Duodenal mucosa (tissue), 2 donors: Measurements from ENCODE around the gene UBAC2.

Experiments
- H3K27ac ChIP-seq: one replicate; pipeline ENCODE4 v1.7.0; 2013; ENCODE audit warnings: low read depth, low read length
- H3K27me3 ChIP-seq, 2 donors: one replicate each; pipeline ENCODE4 v1.7.0; 2013; ENCODE audit warnings: low read length in 2 of 2, control low read depth in 1 of 2; ENCODE audit not compliant: insufficient read depth in 2 of 2, control insufficient read depth in 1 of 2
- H3K36me3 ChIP-seq, 2 donors: one replicate each; pipeline ENCODE4 v1.7.0; 2013; ENCODE audit warnings: low read length in 2 of 2, control low read depth in 1 of 2; ENCODE audit not compliant: insufficient read depth in 2 of 2, control insufficient read depth in 1 of 2
- H3K4me1 ChIP-seq, 2 donors: one replicate each; pipeline ENCODE4 v1.7.0; 2013; ENCODE audit warnings: low read length in 2 of 2, control low read depth in 1 of 2; ENCODE audit not compliant: insufficient read depth in 2 of 2, control insufficient read depth in 1 of 2
- H3K4me3 ChIP-seq, 2 donors: one replicate each; pipeline ENCODE4 v1.7.0; 2013; ENCODE audit warnings: low read length in 2 of 2, low read depth in 1 of 2
- H3K9ac ChIP-seq, 2 donors: one replicate each; pipeline ENCODE4 v1.7.0; 2013; ENCODE audit warnings: low read length in 2 of 2, low read depth in 1 of 2
- H3K9me3 ChIP-seq, 2 donors: one replicate each; pipeline ENCODE4 v1.7.0; 2013; ENCODE audit warnings: low read length in 2 of 2, control low read depth in 1 of 2; ENCODE audit not compliant: control insufficient read depth in 1 of 2

UBAC2 gene

DNA sequence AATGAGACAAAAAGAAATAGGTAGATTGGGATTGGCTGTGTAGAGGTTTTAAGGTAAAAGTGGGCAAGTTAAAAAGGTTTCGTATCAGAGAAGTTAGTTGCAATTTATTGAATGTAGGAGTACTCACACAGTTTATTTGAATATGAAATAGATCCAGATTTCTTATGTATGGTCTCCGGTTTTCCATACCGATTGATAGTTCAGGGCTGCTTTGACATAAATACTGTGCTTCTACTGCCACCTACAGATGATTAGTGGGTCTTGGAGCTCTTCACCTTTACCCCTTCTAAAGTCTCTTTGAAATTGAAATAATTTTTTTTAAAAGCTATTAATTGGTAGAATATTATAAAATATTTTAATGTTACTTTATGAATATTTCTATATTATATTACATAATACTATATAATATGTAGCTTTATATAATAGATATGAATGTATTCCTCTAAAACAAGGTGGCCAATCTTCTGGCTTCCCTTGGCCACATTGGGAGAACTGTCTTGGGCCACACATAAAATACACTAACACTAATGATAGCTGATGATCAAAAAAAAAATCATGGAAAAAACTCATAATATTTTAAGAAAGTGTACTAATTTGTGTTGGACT lies 65.3 kb downstream of the UBAC2 start:
- Histone ChIP-seq H3K27ac (no peak overlapping the region), H3K4me3 (no peak overlapping the region), H3K9me3 (no peaks in the 10 kb centered on the region), H3K4me1 (peaks cover 5 to 9% of the 10 kb centered on the region in 2 donors), H3K36me3 (peaks cover 5 to 8% of the 10 kb centered on the region in 2 donors), H3K27me3 (no peaks in the 10 kb centered on the region), H3K9ac (no peak overlapping the region)

- no peaks in the 10 kb centered on the region for H3K27me3 ChIP-seq
- H3K36me3 ChIP-seq, result peaks cover 5 to 8% of the 10 kb centered on the region in 2 donors
- peaks cover 5 to 7% of the 10 kb centered on the region in 2 donors for H3K4me1 ChIP-seq
- no peaks in the 10 kb centered on the region for H3K9me3 ChIP-seq
- no peak overlapping the region for H3K4me3 ChIP-seq
- H3K27ac ChIP-seq, result no peak overlapping the region
- H3K9ac ChIP-seq, result no peak overlapping the region
Observed at GRCh38 chr13:99266827-99267226, 66.2 kb downstream of the UBAC2 start.

DNA sequence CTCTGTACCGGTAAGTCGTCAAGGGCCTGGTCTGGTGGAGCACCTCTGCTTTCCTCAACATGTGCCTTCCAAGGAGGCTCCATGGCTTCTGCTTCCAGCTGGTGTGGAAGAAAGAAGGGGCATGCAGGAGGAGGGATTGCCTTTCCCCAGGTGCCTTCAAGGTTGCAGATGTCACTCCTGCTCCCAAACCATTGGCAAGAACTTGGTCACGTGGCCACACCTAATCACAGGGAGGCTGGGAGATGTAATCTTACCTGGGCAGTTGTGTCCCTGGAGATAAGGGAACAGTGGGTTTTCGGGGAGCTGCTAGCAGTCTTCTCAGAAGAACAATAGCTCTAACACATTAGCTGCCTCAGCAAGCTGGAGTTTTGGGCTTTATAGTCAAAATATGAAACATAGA lies 67.3 kb downstream of the UBAC2 start:
- Histone ChIP-seq H3K27me3 (no peaks in the 10 kb centered on the region), H3K27ac (no peak overlapping the region), H3K9me3 (no peaks in the 10 kb centered on the region)

GRCh38 chr13:99268822-99269221 lies 68.2 kb downstream of the UBAC2 start:
- H3K4me1 ChIP-seq, result peaks cover 5 to 7% of the 10 kb centered on the region in 2 donors
- H3K9ac ChIP-seq, result no peak overlapping the region
- H3K9me3 ChIP-seq, result no peaks in the 10 kb centered on the region
- H3K4me3 ChIP-seq, result no peak overlapping the region
- peaks cover 5 to 8% of the 10 kb centered on the region in 2 donors for H3K36me3 ChIP-seq
- H3K27me3 ChIP-seq, result no peaks in the 10 kb centered on the region
- H3K27ac ChIP-seq, result no peak overlapping the region

More for the DNA sequence above, 67.3 kb downstream of the UBAC2 start:
- peaks cover 5 to 7% of the 10 kb centered on the region in 2 donors for H3K4me1 ChIP-seq
- H3K4me3 ChIP-seq, result no peak overlapping the region
- H3K9ac ChIP-seq, result no peak overlapping the region
- peaks cover 5 to 8% of the 10 kb centered on the region in 2 donors for H3K36me3 ChIP-seq

DNA sequence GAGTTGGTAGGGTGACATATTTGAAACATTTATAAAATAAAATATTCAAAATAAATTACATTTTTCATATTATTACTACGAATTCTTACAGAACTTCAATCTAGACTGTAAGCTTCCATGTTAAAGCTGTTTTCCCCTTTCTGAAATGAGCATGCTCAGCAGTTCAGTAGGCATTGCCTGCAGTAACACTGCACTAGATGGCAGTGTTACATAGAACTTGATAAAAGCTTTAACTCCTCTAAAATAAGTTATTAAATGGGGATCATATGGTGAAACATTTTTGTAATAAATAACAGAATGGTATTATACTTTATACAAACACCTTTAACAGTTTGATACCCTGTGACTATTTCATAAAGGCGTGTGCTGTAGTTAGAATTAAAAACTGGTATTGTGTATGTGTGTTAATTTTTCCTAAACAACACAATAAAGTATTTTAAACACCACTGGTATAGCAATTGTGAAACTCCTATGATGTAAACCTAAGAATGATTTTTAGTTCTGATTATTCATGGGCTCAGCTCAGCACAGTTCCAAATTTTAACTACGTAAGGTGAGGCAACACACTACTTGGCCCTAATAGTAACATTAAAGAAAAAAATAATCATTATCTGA lies 69.1 kb downstream of the UBAC2 start:
- Histone ChIP-seq H3K27ac (no peak overlapping the region), H3K27me3 (no peaks in the 10 kb centered on the region), H3K36me3 (peaks cover 5 to 8% of the 10 kb centered on the region in 2 donors), H3K9me3 (no peaks in the 10 kb centered on the region), H3K9ac (no peak overlapping the region), H3K4me1 (peaks cover 0 to 4% of the 10 kb centered on the region in 2 donors), H3K4me3 (no peak overlapping the region)

DNA sequence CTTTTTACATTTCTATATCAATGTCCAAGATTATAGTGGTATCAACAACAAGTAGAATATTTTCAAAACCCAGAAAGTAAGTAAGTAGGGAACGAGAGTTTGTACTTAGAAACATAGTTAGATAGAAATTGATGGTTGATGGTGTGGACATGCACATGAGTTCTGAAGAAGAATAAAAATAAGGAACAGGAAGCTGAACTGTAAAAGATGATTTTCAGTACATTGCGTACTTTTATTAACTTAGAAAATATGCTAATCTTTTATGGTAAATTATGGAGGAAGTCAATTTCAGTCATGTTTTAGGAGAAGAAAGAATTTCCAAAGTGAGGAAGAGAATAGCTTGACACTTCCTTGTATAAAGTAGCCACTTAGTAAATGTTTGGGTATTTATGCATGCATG lies 69.9 kb downstream of the UBAC2 start:
- H3K4me1 ChIP-seq, result peaks cover 0 to 3% of the 10 kb centered on the region in 2 donors
- no peak overlapping the region for H3K9ac ChIP-seq
- no peak overlapping the region for H3K27ac ChIP-seq

GRCh38 chr13:99271249-99271648 lies 70.6 kb downstream of the UBAC2 start:
- Histone ChIP-seq H3K36me3 (peaks cover 7 to 11% of the 10 kb centered on the region in 2 donors), H3K4me3 (no peak overlapping the region), H3K9me3 (no peaks in the 10 kb centered on the region), H3K27ac (no peak overlapping the region), H3K4me1 (no peaks in the 10 kb centered on the region), H3K9ac (no peak overlapping the region), H3K27me3 (no peaks in the 10 kb centered on the region)

More for the DNA sequence above, 69.9 kb downstream of the UBAC2 start:
- Histone ChIP-seq H3K9me3 (no peaks in the 10 kb centered on the region), H3K4me3 (no peak overlapping the region), H3K27me3 (no peaks in the 10 kb centered on the region), H3K36me3 (peaks cover 5 to 11% of the 10 kb centered on the region in 2 donors)

- Histone ChIP-seq H3K27me3 (no peaks in the 10 kb centered on the region), H3K9me3 (no peaks in the 10 kb centered on the region), H3K9ac (no peak overlapping the region), H3K36me3 (peaks cover 10 to 11% of the 10 kb centered on the region in 2 donors), H3K4me1 (no peaks in the 10 kb centered on the region), H3K27ac (no peak overlapping the region), H3K4me3 (no peak overlapping the region)
Observed at GRCh38 chr13:99272481-99272880, 71.8 kb downstream of the UBAC2 start.

- no peak overlapping the region for H3K27ac ChIP-seq
- H3K9me3 ChIP-seq, result no peaks in the 10 kb centered on the region
- H3K4me3 ChIP-seq, result no peak overlapping the region
- H3K27me3 ChIP-seq, result no peaks in the 10 kb centered on the region
- peaks cover 4 to 5% of the 10 kb centered on the region in 2 donors for H3K36me3 ChIP-seq
- no peaks in the 10 kb centered on the region for H3K4me1 ChIP-seq
- no peak overlapping the region for H3K9ac ChIP-seq
Observed at GRCh38 chr13:99273128-99273527, 72.5 kb downstream of the UBAC2 start.

GRCh38 chr13:99275093-99275469 lies 74.4 kb downstream of the UBAC2 start:
- H3K27me3 ChIP-seq, result no peaks in the 10 kb centered on the region
- H3K4me3 ChIP-seq, result no peak overlapping the region
- no peak overlapping the region for H3K27ac ChIP-seq
- H3K4me1 ChIP-seq, result peaks cover 0 to 8% of the 10 kb centered on the region in 2 donors
- H3K9ac ChIP-seq, result no peak overlapping the region
- peaks cover 5 to 10% of the 10 kb centered on the region in 2 donors for H3K36me3 ChIP-seq
- no peaks in the 10 kb centered on the region for H3K9me3 ChIP-seq
